HG02981 (cell line): ENCODE measurements around the gene TFCP2L1.

Source experiments
- ATAC-seq: cut with Tn5 transposase; IDR thresholded peaks from one replicate; pipeline ENCODE4 v1.9.1; 2021; ENCODE audit warnings: mild to moderate bottlenecking, moderate library complexity; ENCODE audit not compliant: unreplicated experiment

Gene TFCP2L1

DNA sequence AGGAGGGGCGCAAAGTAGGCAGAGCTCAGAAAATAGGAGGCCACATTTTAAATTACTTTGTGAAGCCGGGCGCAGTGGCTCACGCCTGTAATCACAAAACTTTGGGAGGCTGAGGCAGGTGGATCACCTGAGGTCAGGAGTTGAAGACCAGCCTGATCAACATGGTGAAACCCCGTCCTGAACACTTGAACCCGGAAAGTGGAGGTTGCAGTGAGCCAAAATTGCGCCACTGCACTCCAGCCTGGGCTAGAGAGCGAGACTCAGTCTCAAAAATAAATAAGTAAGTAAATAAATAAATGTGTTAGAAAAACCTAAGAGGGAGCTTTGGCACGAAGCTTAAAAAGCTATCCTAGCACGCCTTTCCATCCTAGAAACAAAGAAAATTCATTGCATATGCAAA is 105.5 kb downstream of the TFCP2L1 start:
- ATAC-seq, result no peak

GRCh38 chr2:121178730-121179129 is 106.3 kb downstream of the TFCP2L1 start:
- no peak for ATAC-seq

DNA sequence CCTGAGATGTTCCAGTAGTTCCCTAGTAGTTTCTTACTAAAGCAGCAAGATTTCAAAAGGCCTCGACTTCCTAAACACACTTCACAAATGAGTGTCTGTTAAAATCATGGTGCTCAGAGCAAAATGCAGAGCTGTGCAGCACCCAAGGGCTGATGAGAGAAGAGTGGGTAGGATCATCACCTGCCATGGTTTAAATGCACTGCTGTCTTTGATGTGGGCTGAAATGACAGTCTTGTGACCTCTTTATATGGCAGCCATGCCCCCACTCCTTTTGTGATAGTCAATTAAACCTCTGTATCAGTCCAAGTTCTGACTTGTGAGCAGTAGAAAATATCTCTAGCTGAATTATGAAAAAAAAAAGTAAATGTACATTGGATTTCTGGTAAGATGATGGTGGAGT is 107.1 kb downstream of the TFCP2L1 start:
- no peak for ATAC-seq

- ATAC-seq, result no peak
These were observed 109.7 kb downstream of the TFCP2L1 start for GRCh38 chr2:121175326-121175725.

GRCh38 chr2:121173806-121174205 is 111.2 kb downstream of the TFCP2L1 start:
- no peak for ATAC-seq

DNA sequence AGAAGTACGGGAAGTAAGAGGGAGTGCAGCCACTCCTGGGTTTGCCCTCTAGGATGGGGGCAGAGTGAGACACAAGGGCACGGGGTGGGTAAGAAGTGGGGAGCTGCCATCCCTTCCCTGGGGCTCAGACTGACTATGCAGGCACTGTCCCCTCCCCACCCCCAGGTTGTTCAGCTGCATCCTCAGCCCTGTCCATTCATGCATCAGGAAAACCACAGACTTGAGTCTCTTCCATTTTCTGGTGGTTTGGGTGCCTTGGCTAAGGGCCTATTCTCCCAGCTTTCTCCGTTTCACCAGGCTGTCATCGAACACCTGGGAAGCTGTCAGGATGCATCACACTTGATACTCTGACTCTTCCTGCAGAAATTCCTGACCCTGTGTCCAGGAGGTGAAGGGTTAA is 111.9 kb downstream of the TFCP2L1 start:
- no peak for ATAC-seq

DNA sequence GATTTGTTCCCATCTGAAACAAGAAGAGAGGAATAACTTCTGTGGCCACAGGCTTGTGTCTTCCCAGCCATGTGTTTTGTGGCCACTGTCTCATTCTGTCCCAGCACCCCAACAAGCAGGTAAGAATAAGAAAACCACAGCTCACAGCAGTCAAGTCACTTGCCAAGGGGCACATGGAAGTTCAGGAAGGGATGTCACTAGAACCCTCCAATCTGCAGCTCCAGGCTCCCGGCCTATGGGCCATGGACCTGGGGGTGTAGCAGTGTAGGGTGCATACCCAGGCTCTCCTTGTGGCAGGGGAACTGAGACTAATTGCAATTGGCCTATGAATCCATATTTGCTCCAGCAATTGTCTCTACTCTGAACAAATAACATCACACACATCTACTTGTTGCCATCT is 112.5 kb downstream of the TFCP2L1 start:
- no peak for ATAC-seq

DNA sequence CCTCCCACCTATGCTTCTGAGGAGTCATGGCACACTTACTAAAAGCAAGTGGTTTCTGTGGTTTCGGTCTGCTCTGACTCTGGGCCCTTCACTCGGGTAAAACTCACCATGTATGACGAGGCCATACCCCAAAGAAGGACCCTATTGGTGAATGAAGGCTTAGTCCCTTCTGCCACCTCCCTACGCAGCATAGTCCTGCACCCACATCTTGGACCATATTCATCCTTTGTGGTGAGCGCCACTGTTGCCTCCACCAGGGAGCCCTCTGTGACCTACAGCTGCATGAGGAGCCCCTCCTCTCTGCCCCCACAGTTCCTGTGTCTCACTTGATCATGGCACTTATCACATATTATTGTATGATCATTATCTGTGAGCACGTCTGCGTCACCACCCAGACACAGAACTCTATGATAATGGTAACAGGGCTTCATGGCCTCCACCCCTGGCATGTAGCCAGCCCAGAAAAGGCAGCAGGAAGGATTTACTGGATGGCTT is 113.3 kb downstream of the TFCP2L1 start:
- ATAC-seq, result no peak

DNA sequence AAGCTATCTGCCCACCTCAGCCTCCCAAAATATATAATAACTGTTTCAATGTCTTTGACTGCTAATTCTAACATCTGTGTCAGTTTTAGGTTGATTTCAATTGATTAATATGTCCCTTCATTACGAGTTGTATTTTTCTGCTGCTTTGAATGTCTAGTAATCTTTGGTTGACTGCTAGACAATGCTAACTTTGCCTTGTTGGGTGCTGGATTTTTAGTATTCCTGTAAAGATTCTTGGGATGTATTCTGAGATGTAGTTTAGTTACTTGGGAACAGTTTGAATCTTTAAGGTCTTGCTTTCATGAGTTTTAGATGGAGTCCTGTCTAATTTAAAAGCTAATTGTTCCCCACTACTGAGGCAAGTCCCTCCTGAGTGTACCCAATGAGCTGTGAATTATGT is 114.4 kb downstream of the TFCP2L1 start:
- ATAC-seq, result no peak

- ATAC-seq, result no peak
These were observed 117.6 kb downstream of the TFCP2L1 start for GRCh38 chr2:121167411-121167810.
